Measurements from ENCODE around the gene MACROD2.

The MACROD2 gene

GRCh38 chr20:14657266-14658005, 662.1 kb downstream of the MACROD2 start:
- no peak for DNase-seq (ENCODE audit: low read depth)

GRCh38 chr20:14664101-14664500, 668.8 kb downstream of the MACROD2 start:
- no peak for DNase-seq (ENCODE audit: low read depth)

- DNase-seq (ENCODE audit: low read depth) = no peak
These were observed 671.4 kb downstream of the MACROD2 start for GRCh38 chr20:14666696-14667095.

GRCh38 chr20:14667226-14667625, 671.9 kb downstream of the MACROD2 start:
- DNase-seq (ENCODE audit: low read depth) = no peak

GRCh38 chr20:14672066-14672465, 676.8 kb downstream of the MACROD2 start:
- DNase-seq (ENCODE audit: low read depth) = no peak

GRCh38 chr20:14673164-14673563, 677.8 kb downstream of the MACROD2 start:
- no peak for DNase-seq (ENCODE audit: low read depth)

GRCh38 chr20:14677455-14677854, 682.1 kb downstream of the MACROD2 start:
- no peak for DNase-seq (ENCODE audit: low read depth)

- DNase-seq (ENCODE audit: low read depth) = no peak
These were observed 689.9 kb downstream of the MACROD2 start for GRCh38 chr20:14685183-14685582.

GRCh38 chr20:14687313-14687712, 692.0 kb downstream of the MACROD2 start:
- no peak for DNase-seq (ENCODE audit: low read depth)

GRCh38 chr20:14688005-14688404, 692.7 kb downstream of the MACROD2 start:
- no peak for DNase-seq (ENCODE audit: low read depth)

GRCh38 chr20:14691994-14692393, 696.7 kb downstream of the MACROD2 start:
- no peak for DNase-seq (ENCODE audit: low read depth)

GRCh38 chr20:14696478-14696877, 701.2 kb downstream of the MACROD2 start:
- DNase-seq (ENCODE audit: low read depth) = no peak

- no peak for DNase-seq (ENCODE audit: low read depth)
These were observed 701.6 kb downstream of the MACROD2 start for GRCh38 chr20:14696937-14697336.

- DNase-seq (ENCODE audit: low read depth) = no peak
These were observed 702.8 kb downstream of the MACROD2 start for GRCh38 chr20:14698125-14698524.

- DNase-seq (ENCODE audit: low read depth) = no peak
These were observed 703.5 kb downstream of the MACROD2 start for GRCh38 chr20:14698605-14699373.

GRCh38 chr20:14700639-14700960, 705.3 kb downstream of the MACROD2 start:
- DNase-seq (ENCODE audit: low read depth) = peak; percentile 31

- DNase-seq (ENCODE audit: low read depth) = no peak
These were observed 706.0 kb downstream of the MACROD2 start for GRCh38 chr20:14701326-14701725.

GRCh38 chr20:14706555-14706954, 711.2 kb downstream of the MACROD2 start:
- no peak for DNase-seq (ENCODE audit: low read depth)

- no peak for DNase-seq (ENCODE audit: low read depth)
These were observed 711.8 kb downstream of the MACROD2 start for GRCh38 chr20:14707026-14707680.

GRCh38 chr20:14707865-14708596, 712.7 kb downstream of the MACROD2 start:
- no peak for DNase-seq (ENCODE audit: low read depth)

GRCh38 chr20:14709439-14709838, 714.1 kb downstream of the MACROD2 start:
- DNase-seq (ENCODE audit: low read depth) = no peak

- no peak for DNase-seq (ENCODE audit: low read depth)
These were observed 715.6 kb downstream of the MACROD2 start for GRCh38 chr20:14710951-14711350.

Measured in stromal cell of bone marrow (primary cell).